ENCODE data around the gene DPYSL5. TPM values are rescaled to one million over a fixed set of nuclear protein-coding genes. Genes with fewer than 3 reads are reported as not detected.

The DPYSL5 gene
- total and polyA plus RNA-seq, 2 of the 13 experiments (the other 11 are each of a cell fraction or from before 2014, with no cell fraction given) = 0.15 TPM; not detected in 1

DNA sequence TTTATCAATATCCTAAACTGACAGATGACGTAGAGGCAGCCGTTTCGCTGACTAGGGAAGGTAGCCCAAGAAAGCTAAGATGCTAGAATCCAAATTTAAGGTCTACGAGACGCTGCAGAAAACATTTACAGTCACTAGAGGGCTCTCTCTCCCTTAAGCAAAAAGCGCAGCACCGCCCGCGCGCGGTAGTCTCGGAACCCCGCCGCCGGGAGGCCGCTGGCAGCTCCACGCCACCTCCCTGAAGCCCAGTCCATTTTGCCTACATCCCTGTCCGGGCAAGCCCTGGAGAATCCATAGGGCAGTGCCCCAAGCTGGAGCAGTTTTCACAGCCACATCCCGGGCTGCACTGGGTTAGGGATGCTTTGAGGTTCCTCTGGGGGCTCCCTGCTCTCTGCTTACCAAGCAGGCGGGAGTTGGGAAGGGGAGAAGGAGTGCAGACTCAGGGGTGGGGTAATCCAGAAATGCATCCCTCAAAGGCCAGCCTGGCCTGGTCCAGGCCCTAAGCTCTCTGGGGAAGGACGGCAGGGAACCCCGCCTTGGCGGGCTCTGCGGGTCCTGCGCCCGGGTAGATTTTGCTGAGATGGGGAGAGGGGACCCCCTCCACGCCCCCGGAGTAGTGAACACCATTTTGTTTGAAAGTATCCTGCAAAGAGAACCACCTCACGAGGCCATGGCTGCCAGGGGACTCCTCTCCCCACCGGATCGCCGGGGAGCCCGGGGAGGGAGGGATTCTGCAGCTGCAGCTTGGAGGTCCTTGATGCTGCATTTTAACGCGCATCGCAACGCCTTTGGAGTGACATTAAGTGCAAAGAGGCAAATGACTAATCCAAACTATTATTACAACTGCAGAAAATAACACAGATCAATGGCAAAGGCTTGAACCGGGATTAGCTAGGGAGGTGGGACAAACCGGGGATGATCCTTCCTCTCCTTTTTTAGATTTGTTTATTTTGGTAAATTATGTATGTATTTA is 1.3 kb upstream of the DPYSL5 start (continued):
- TF ChIP-seq, protein P1, sequence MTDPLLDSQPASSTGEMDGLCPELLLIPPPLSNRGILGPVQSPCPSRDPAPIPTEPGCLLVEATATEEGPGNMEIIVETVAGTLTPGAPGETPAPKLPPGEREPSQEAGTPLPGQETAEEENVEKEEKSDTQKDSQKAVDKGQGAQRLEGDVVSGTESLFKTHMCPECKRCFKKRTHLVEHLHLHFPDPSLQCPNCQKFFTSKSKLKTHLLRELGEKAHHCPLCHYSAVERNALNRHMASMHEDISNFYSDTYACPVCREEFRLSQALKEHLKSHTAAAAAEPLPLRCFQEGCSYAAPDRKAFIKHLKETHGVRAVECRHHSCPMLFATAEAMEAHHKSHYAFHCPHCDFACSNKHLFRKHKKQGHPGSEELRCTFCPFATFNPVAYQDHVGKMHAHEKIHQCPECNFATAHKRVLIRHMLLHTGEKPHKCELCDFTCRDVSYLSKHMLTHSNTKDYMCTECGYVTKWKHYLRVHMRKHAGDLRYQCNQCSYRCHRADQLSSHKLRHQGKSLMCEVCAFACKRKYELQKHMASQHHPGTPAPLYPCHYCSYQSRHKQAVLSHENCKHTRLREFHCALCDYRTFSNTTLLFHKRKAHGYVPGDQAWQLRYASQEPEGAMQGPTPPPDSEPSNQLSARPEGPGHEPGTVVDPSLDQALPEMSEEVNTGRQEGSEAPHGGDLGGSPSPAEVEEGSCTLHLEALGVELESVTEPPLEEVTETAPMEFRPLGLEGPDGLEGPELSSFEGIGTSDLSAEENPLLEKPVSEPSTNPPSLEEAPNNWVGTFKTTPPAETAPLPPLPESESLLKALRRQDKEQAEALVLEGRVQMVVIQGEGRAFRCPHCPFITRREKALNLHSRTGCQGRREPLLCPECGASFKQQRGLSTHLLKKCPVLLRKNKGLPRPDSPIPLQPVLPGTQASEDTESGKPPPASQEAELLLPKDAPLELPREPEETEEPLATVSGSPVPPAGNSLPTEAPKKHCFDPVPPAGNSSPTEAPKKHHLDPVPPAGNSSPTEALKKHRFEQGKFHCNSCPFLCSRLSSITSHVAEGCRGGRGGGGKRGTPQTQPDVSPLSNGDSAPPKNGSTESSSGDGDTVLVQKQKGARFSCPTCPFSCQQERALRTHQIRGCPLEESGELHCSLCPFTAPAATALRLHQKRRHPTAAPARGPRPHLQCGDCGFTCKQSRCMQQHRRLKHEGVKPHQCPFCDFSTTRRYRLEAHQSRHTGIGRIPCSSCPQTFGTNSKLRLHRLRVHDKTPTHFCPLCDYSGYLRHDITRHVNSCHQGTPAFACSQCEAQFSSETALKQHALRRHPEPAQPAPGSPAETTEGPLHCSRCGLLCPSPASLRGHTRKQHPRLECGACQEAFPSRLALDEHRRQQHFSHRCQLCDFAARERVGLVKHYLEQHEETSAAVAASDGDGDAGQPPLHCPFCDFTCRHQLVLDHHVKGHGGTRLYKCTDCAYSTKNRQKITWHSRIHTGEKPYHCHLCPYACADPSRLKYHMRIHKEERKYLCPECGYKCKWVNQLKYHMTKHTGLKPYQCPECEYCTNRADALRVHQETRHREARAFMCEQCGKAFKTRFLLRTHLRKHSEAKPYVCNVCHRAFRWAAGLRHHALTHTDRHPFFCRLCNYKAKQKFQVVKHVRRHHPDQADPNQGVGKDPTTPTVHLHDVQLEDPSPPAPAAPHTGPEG (CRISPR knock-in tag; IDR thresholded peaks at IDR 0.05) = 0 out of 2 replicates have a peak, but pooled peaks have one; percentile 46
- TF ChIP-seq SUZ12 (IDR thresholded peaks at IDR 0.05; ENCODE audit: low read depth, low read length) (0 out of 2 replicates have a peak, but pooled peaks have one; percentile 21), ARHGAP35 (CRISPR knock-in tag; IDR thresholded peaks at IDR 0.05; ENCODE audit: borderline replicate concordance) (no peak), SMYD3 (CRISPR knock-in tag; IDR thresholded peaks at IDR 0.05) (no peak), ZFAT (CRISPR knock-in tag; conservative IDR thresholded peaks at IDR 0.05) (no peak), BCL6 (CRISPR knock-in tag; IDR thresholded peaks at IDR 0.05) (0 out of 2 replicates have a peak, but pooled peaks have one; percentile 13), TRIM24 (CRISPR knock-in tag; IDR thresholded peaks at IDR 0.05) (no peak), TP53 (CRISPR knock-in tag; conservative IDR thresholded peaks at IDR 0.05) (no peak), CREB1 (IDR thresholded peaks at IDR 0.05) (peak; percentile 50; the same call in 1 of the 2 replicates), CREB1 (CRISPR knock-in tag; IDR thresholded peaks at IDR 0.05) (no peak), REL (CRISPR knock-in tag; conservative IDR thresholded peaks at IDR 0.05) (no peak)
- TF ChIP-seq, protein P2, sequence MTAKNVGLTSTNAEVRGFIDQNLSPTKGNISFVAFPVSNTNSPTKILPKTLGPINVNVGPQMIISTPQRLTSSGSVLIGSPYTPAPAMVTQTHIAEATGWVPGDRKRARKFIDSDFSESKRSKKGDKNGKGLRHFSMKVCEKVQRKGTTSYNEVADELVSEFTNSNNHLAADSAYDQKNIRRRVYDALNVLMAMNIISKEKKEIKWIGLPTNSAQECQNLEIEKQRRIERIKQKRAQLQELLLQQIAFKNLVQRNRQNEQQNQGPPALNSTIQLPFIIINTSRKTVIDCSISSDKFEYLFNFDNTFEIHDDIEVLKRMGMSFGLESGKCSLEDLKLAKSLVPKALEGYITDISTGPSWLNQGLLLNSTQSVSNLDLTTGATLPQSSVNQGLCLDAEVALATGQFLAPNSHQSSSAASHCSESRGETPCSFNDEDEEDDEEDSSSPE (CRISPR knock-in tag; IDR thresholded peaks at IDR 0.05) = 0 out of 2 replicates have a peak, but pooled peaks have one; percentile 42
- TF ChIP-seq, protein P3, sequence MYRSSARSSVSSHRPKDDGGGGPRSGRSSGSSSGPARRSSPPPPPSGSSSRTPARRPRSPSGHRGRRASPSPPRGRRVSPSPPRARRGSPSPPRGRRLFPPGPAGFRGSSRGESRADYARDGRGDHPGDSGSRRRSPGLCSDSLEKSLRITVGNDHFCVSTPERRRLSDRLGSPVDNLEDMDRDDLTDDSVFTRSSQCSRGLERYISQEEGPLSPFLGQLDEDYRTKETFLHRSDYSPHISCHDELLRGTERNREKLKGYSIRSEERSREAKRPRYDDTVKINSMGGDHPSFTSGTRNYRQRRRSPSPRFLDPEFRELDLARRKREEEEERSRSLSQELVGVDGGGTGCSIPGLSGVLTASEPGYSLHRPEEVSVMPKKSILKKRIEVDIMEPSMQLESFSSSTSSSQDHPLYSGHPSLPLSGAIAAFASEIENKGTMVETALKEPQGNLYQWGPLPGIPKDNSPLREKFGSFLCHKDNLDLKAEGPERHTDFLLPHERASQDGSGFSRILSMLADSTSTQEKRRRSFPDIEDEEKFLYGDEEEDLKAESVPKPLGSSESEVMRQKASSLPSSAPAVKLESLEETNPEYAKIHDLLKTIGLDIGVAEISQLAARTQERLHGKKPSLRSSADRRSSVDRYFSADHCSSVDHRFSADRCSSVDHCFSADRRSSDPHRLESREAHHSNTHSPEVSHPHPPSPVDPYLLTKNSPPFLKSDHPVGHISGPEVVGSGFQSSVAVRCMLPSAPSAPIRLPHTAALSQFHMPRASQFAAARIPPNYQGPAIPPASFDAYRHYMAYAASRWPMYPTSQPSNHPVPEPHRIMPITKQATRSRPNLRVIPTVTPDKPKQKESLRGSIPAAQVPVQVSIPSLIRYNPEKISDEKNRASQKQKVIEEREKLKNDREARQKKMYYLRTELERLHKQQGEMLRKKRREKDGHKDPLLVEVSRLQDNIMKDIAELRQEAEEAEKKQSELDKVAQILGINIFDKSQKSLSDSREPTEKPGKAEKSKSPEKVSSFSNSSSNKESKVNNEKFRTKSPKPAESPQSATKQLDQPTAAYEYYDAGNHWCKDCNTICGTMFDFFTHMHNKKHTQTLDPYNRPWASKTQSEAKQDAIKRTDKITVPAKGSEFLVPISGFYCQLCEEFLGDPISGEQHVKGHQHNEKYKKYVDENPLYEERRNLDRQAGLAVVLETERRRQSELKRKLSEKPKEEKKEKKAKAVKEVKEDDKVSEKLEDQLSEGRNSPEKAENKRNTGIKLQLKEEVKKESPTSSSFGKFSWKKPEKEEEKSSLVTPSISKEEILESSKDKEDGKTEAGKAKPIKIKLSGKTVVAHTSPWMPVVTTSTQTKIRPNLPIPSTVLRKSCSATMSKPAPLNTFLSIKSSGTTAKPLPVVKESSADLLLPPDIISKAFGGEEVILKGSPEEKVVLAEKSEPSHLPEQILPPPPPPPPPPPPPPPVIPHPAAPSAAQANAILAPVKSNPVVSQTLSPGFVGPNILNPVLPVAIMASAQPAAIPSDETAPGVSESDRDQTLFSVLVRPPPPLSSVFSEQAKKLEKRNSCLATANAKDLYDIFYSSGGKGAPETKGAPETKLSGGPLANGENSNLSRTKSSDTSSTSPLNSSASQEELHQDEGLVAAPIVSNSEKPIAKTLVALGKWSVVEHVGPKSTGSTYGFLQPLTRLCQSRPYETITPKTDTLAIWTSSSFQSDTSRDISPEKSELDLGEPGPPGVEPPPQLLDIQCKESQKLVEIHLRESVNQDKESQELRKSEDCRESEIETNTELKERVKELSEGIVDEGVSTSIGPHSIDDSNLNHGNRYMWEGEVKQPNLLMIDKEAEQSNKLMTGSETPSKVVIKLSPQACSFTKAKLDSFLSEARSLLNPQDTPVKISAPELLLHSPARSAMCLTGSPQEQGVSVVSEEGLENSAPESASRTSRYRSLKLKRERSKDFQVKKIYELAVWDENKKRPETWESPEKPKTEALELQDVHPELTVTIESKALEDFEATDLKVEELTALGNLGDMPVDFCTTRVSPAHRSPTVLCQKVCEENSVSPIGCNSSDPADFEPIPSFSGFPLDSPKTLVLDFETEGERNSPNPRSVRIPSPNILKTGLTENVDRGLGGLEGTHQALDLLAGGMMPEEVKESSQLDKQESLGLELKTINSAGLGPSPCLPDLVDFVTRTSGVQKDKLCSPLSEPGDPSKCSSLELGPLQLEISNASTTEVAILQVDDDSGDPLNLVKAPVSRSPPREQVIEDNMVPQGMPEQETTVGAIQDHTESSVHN (CRISPR knock-in tag; IDR thresholded peaks at IDR 0.05) = no peak

All from HepG2 (cell line).